HG03354 (cell line): ENCODE data around the gene PRM3.

Source experiments
- ATAC-seq: cut with Tn5 transposase; IDR thresholded peaks from one replicate; pipeline ENCODE4 v1.9.1; 2021; ENCODE audit warnings: mild to moderate bottlenecking; ENCODE audit not compliant: unreplicated experiment, poor library complexity, severe bottlenecking

Gene PRM3

DNA sequence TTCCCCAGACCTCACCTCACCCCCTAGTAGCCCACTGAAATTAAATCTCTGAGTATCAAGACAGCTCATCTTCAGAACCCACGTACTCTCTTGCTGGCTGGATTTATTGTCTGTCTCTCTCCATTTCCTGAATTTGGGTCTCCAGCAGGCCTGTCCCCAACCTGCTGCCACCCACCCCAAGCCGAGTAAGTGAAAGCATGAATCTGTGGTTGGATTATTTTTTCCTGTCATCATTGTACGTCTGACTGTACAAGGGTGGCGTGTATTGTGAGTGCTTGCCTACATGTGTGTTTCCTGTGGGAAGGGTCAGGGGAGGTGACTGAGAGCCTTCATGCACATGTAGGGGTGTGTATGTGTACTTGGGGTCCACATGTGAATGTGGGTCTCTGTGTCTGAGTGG, 9.7 kb downstream of the PRM3 start:
- ATAC-seq: no peak

DNA sequence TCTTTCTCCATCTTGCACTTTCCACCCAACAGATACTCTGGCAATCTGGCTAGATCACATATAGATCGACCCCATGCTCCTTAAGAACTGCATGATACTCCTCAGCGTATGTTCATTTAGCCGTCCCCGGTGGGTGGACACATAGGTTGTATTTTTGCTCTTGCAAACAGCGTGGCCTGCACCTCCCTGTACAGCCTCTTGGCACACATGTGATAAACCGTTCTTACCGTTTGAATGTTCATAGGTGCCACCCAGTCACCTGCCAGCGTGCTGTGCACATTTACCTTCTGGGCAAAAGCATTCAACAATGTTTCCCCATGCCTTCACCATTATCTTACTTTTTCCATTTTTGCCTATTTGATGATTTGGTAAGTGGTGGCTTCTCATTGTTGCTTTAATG, 10.5 kb downstream of the PRM3 start:
- ATAC-seq: no peak

DNA sequence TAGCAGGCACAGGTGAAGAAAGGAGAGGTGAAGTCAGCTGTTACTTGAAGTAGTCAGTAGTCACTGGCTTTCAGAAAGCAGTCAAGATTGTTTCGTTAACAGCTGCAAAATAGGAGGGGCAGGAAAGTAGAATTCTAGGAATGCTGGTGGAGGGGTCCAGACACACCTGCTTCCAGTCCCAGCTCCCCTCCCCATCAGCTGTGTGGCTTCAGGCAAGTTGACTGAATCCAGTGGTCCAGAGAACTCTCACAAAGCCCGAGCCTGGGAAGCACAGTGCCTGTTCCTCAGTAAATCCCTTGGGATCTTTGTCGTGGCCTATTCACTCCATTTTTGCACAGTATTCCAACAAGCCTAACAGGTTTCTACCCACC, 12.8 kb downstream of the PRM3 start:
- no peak for ATAC-seq

DNA sequence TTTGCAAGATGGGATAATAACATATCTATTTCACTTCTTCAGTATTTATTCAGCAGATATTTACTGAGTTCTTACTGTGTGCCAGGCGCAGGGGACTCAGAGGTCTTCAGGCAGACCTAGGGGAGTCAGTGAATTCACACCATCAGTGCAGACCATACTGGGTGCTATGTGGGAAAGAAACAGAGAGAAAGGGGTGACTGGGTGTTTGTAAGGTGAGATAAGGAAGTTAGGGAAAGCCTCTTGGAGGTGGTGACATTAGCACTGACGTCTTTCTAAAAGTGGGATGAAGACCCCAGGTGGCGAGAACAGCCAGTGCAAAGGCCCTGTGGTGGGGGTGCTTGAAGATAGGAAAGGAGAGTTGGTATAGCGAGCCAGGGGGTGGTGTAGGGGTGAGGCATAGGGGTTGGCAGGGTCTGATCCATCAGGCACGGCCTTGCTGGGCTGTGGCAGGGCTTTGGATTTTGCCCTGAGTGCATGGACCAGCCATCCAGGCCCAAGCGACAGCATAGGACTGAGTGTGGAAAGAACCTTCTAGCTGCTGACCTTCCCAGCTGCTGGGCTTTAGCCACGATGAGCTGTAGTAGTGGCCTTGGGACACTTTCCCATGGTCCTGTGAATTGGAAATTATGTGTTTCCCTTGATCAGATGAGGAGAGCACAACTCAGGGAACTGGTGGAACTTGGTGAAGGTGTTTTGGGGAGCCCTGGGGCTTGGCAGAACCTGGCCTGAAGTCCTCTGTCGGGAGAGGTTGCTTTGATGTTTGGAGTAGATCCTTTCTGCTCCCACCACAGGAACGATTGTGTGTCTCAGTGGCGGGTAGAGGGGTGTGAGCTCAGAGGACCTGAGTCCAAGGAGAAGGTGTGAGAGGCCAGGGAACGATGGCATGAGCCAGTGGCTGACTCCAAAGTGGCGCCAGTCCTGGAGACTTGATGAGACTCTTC, 13.5 kb downstream of the PRM3 start:
- no peak for ATAC-seq

DNA sequence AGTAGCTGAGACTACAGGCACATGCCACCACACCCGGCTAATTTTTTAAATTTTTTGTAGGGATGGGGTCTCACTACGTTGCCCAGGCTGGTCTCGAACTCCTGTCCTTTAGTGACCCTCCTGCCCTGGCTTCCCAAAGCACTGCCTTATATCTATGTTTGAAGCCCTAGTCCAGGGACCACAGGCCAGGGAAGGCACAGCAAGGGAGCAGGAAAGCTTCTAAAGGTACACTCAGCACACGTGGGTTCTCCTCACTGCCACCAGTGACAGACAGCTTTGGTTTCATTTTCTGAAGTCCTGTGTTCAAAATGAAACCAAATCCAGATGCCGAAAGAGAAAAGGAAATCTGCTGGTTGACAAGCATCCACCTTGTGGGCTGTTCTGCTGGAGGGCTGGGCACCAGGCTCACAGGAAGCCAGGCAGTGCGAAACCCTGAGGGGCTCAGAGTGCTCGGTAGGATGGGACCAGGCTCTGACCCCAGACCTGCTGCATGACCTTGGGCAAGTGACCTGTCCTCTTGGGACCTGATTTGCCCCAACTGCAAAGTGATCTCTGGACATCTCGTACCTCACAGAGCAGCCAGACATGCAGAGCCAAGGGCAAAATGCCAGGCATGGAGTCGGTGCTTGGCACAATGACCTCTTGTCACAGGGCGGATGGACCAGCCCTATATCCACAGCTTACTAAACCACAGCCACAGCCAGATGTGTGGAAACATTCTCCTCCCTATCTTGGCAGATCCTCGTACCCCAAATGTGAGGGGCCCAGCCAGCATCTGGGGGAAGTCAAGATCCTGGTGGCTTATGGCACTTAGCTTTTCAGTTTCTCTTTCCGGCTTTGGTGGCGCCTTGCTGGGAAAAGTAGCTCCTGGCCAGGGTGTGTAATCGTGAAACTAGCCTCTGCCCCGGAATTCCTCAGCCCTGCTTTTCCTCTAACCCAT, 14.6 kb downstream of the PRM3 start:
- ATAC-seq: no peak

DNA sequence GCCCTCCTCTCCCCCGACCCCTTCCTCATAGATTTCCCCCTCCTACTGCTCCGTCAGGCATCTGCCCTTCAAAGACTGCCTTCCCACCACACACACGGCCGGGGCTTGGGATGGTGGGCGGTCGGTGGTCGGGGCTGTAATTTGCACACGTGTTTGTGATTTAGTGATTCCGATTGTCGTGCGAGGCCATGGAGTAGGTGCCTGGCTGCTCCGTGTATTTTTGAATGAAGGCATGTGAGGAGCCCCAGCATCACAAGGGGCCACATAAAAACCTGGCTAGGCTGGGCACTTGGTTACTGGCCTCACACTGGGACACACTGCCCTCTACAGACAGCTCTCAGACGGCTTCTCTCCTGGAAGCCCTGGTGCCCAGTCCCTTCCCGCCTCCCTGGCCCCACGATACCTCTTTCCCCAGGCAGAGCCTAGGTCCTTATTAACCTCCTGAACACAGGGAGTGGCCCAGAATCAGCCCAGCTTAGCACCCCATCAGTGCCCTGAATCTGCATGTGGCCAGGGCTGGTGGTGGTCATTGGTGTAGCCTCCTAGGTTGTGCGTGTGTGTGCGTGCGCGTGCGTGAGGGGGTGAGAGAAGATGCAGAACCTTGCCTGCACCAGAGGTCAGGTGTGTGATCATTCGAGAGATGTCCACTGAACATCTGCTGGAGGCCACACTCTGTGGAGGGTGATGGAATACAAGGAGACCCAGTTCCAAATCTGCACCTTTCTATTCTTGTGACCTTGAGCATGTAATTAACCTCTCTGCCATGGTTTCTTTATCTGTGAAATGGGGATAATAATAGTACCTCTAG, 16.1 kb downstream of the PRM3 start:
- ATAC-seq: no peak

DNA sequence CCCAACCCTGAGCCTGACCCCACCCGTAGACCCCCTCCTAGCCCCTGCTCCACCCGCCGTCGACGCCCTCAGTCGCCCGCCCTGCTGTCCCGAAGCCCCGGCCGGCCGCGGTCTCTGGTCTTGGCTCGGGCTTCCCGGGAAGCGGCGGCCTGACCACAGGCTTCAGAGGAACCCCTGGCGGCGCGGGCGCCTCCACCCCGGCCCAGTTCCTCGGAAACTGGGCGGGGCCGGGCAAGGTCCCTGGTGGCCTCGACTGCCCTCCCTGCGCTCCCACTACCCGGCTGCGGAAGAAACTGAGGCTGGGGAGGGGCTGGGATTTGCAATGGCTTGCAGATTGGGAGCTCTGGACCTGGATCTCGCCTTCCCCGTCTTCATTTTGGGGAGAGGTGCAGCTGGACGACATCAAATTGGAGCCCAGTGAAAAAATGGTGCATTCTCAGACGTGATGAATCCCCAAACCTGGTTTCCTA, 16.7 kb downstream of the PRM3 start:
- ATAC-seq: no peak

DNA sequence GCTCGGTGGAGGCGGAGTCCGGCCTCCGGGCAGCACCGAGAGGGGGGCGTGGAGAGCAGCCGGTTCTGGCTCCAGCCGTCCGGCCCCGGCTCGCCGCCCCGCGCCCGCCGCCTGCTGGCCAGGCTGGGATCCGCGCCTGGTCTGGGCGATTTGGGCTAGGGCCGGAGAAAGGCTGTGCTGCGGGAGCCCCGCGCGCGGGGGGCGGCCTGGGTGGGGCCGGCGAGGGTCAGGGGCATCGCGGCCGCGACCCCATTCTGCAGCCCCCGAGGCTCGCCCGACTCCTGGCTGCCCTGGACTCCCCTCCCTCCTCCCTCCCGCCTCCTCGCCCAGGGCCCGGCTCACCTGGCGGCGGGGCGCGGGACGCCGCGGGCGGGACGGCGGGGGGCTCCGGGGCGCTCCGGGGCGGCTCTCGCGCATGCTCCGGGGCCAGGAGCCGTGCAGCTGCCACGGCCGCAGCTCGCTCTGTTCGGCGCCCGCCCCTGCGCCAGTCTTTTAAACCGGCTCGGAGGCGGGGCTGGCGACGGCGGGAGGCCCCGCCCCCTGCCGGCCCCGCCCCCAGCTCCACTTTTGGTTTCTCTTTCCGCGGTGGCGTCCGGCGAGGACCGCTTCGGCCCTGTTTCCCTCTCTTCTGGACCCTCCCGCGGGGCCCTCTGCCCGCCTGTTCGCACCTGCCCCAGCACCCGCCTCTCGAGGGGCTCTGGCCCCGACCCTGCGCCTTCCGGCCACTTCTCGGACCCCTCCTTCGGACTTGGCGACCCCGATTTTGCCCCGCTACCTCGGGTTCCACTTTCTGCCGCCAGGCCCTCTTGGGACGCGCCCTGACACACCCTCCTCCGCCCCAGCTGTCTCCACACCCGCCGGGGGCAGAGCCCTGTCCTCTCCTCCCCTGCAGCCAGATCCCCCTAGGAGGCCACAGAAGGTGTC, 17.4 kb downstream of the PRM3 start, which contains the start of gene SOCS1:
Gene SOCS1, minus strand, starts transcription at position 468 of the 924 bp plus-strand sequence. CDS start 726 bp downstream, outside the sequence.
- peak; percentile 62 for ATAC-seq

DNA sequence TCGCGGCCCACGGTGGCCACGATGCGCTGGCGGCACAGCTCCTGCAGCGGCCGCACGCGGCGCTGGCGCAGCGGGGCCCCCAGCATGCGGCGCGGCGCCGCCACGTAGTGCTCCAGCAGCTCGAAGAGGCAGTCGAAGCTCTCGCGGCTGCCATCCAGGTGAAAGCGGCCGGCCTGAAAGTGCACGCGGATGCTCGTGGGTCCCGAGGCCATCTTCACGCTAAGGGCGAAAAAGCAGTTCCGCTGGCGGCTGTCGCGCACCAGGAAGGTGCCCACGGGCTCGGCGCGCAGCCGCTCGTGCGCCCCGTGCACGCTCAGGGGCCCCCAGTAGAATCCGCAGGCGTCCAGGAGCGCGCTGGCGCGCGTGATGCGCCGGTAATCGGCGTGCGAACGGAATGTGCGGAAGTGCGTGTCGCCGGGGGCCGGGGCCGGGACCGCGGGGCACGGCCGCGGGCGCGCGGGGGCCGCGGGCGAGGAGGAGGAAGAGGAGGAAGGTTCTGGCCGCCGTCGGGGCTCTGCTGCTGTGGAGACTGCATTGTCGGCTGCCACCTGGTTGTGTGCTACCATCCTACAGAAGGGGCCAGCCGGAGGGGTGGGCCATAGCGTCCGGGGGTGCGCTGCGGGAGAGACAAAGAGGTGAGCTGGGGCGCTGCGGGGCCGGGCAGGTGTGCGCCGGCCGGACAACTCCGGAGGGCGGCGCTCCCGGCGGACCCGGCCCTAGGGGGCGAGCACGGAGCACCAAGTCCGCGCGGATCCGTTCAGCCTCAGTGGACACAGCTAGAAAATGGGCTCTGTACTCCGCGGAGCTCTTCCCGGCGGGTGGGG, 18.3 kb downstream of the PRM3 start:
- ATAC-seq: peak; percentile 10

DNA sequence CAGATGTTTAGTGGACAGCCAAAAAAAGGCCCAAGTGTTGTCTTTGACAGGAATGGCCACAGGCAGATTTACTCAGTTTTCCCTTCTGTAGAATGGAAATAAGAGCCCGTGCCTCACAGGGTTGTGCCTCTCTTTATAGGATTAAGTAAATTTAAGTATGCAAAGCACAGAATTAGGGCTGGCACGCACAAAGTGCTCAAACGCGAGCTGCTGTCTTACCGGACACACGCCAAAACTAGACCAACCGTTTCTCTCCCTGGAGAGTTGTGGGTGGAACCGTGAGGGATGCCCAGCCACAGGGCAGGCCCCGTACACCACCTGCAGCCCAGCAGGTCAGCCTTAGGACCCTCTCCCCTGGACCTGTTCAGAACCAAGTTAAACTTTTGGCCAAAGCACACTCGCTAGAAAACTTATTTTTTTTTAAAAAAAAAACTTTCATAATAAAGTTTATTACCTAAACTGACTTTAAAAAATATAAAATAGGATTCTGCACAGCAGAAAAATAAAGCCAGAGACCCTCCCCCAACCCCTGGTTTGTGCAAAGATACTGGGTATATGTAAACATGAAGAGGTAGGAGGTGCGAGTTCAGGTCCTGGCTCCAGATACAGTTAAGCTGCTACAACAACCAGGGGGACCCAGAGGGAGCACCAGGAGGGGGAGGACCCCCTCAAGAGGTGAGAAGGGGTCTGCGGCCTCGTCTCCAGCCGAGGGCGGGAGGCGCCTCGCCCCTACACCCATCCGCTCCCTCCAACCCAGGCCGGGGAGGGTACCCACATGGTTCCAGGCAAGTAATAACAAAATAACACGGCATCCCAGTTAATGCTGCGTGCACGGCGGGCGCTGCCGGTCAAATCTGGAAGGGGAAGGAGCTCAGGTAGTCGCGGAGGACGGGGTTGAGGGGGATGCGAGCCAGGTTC, 19.2 kb downstream of the PRM3 start:
- ATAC-seq: no peak

DNA sequence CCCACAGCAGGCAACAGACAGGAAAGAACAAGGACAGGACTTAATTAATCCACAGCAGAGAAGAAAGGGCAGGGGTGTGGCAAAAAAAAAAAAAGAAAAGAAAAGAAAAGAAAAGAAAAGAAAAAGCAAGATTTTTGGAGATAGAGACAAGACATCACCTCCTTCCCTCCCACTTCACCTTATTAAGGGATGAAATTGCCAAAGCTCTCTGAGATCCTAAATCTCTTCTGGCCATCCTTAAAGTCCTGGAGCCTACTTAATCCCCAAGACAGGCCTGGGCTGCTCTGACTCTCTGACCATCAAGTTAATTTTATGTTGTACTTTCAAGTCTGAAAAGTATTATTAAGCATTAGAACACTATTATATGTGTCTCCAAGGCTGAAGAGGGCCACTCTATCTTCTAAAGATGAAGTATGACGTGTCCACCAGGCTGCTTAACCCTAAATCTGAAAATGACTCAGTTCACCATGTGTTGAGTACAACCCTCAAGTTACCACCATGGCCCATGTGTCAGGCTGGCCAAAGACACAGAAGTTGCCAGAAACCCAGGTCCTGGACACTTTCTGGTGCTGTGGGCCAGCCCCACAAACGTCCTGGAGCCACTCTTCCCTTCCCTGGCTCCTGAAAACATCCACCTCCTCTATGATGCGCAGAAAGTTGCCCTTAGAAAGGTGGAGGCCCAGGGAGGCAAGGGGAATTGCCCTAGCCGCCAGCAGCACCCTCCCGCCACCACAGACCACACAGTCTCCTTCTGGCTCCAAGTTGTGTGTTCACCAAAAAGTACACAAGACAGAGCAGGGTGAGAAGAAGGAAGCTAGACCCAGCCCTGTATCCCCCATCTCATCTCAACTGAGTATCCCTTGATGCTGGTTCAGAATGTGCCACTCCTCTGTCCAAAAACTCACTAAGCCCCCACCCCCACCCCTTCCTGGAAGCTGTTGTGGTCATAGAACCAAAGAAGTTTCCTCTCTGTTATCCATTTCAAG, 20.1 kb downstream of the PRM3 start:
- ATAC-seq: no peak

DNA sequence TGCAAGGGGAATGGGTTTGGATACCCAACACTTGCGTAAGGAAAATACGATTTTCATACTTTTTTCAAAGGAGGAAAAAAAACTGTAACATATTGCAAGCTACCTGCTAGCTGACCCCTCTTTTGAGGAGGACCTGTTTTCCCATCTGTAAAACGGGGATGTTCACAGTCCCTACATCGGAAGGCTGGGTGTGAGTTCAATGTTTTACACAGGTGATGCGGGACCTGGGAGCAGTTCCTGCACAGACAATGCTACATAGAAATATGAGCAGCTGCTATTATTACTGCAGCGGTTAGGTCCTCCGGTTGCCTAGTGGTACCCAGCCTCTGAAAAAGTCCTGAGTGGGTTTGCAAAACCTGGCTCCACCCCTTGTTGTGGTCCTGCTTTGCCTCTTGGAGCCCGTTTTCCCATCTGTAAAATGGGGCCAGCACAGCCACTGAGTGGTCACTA, 20.9 kb downstream of the PRM3 start:
- no peak for ATAC-seq

DNA sequence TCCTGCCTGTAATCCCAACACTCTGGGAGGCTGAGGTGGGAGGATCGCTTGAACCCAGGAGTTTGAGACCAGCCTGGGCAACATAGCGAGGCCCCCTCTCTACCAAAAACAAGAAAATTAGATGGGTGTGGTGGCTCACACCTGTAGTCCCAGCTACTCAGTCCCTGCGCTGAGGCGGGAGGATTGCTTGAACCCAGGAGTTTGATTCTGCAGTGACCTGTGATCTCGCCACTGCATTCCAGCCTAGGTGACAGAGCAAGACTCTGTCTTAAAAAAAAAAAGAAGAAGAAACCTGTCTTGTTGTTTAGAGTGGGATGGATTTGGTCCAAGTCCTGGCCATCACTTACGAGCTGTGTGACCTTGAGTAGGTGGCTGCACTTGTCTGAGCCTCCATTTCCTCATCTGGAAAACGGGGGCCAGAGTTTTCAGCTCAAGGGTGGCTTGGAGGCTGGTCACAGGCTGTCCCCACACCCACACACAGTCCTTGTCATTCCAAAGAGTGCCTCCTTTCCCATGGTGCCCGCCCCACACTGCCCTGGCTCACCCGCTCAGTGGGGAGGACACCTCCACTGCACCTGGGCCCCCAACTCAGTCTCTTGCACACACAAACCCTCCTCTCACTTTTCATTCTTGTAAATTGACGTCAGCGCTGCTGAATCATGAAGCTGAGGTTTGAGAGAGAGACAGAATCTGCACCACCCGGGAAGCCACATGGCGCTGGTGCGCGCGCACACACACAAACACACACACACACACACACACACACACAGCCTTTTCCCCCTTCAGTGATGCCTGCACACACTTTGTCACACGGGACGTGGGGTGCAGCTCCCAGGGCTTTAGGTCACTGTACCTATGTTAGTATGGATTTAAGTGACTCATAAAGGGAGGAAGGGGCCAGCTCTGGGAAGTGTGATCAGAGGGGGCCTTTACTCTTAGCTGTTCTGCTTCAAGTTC, 21.6 kb downstream of the PRM3 start:
- no peak for ATAC-seq

DNA sequence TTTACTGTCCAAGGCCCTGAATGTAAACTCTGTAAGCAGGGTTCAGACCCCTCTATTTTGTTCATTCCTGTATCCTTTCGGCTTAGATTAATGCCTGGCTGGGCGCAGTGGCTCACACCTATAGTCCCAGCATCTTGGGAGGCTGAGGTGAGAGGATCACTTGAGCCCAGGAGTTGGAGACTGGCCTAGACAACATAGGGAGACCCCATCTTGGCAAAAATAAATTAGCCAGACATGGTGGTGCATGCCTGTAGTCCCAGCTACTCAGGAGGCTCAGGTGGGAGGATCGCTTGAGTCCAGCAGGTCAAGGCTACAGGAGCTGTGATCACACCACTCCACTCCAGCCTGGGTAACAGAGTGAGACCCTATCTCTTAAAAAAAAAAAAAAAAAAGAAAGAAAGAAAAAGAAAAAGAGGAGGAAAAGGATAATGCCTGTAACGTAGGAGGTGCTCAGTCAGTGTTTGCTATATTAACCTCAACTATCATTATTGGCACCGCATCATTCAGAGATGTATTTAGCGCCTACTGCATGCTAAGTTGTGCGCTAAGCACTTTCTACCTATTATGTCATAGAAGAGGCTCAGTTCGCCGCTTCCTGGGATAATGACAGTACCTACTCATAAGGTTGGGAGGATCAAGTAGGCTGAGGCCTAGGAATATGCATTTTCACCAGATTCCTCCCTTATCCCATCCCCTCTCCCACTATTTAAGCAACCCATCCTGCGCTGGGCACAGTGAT, 22.5 kb downstream of the PRM3 start:
- ATAC-seq: no peak
